Measurements from ENCODE around the gene PRIM1.
"Not testable (repeated sequence)": the region's sequence is repeated elsewhere in the genome, so short reads cannot be mapped to it uniquely, and the experiment has no call there.

The PRIM1 gene

GRCh38 chr12:56721216-56721615, 30.9 kb downstream of the PRIM1 start:
- in situ Hi-C loops (cut with MboI; ENCODE audit: low sequenced_read_pairs): no loop called here

GRCh38 chr12:56720731-56721151, 31.4 kb downstream of the PRIM1 start:
- in situ Hi-C loops (cut with MboI; ENCODE audit: low sequenced_read_pairs): no loop called here

- in situ Hi-C loops (cut with MboI; ENCODE audit: low sequenced_read_pairs): no loop called here
These were observed 33.1 kb downstream of the PRIM1 start for GRCh38 chr12:56719056-56719455.

- in situ Hi-C loops (cut with MboI; ENCODE audit: low sequenced_read_pairs): no loop called here
These were observed 33.5 kb downstream of the PRIM1 start for GRCh38 chr12:56718636-56719035.

GRCh38 chr12:56718149-56718548, 34.0 kb downstream of the PRIM1 start:
- in situ Hi-C loops (cut with MboI; ENCODE audit: low sequenced_read_pairs): no loop called here

GRCh38 chr12:56716933-56717880, 34.9 kb downstream of the PRIM1 start:
- in situ Hi-C loops (cut with MboI; ENCODE audit: low sequenced_read_pairs): no loop called here

GRCh38 chr12:56716458-56716857, 35.7 kb downstream of the PRIM1 start:
- in situ Hi-C loops (cut with MboI; ENCODE audit: low sequenced_read_pairs): no loop called here

- in situ Hi-C loops (cut with MboI; ENCODE audit: low sequenced_read_pairs): no loop called here
These were observed 36.3 kb downstream of the PRIM1 start for GRCh38 chr12:56715798-56716197.

GRCh38 chr12:56714431-56714929, 37.6 kb downstream of the PRIM1 start:
- in situ Hi-C loops (cut with MboI; ENCODE audit: low sequenced_read_pairs): no loop called here

- in situ Hi-C loops (cut with MboI; ENCODE audit: low sequenced_read_pairs): no loop called here
These were observed 38.8 kb downstream of the PRIM1 start for GRCh38 chr12:56713345-56713744.

GRCh38 chr12:56709759-56710376, 42.3 kb downstream of the PRIM1 start:
- in situ Hi-C loops (cut with MboI; ENCODE audit: low sequenced_read_pairs): no loop called here

GRCh38 chr12:56704522-56704921, 47.6 kb downstream of the PRIM1 start:
- in situ Hi-C loops (cut with MboI; ENCODE audit: low sequenced_read_pairs): not testable (repeated sequence)

- in situ Hi-C loops (cut with MboI; ENCODE audit: low sequenced_read_pairs): no loop called here
These were observed 53.0 kb downstream of the PRIM1 start for GRCh38 chr12:56699020-56699661.

- in situ Hi-C loops (cut with MboI; ENCODE audit: low sequenced_read_pairs): no loop called here
These were observed 56.6 kb downstream of the PRIM1 start for GRCh38 chr12:56695327-56696101.

GRCh38 chr12:56694161-56694560, 58.0 kb downstream of the PRIM1 start:
- in situ Hi-C loops (cut with MboI; ENCODE audit: low sequenced_read_pairs): no loop called here

GRCh38 chr12:56688846-56689109, 63.3 kb downstream of the PRIM1 start:
- in situ Hi-C loops (cut with MboI; ENCODE audit: low sequenced_read_pairs): no loop called here

- in situ Hi-C loops (cut with MboI; ENCODE audit: low sequenced_read_pairs): no loop called here
These were observed 63.8 kb downstream of the PRIM1 start, which contains the start of gene PTGES3 for GRCh38 chr12:56688129-56688845. Gene PTGES3, minus strand, starts transcription at chr12:56688284. Its CDS starts 285 bp downstream, at chr12:56687999.

- in situ Hi-C loops (cut with MboI; ENCODE audit: low sequenced_read_pairs): no loop called here
These were observed 64.6 kb downstream of the PRIM1 start for GRCh38 chr12:56687223-56688128.

GRCh38 chr12:56684745-56685359, 67.3 kb downstream of the PRIM1 start:
- in situ Hi-C loops (cut with MboI; ENCODE audit: low sequenced_read_pairs): no loop called here
